ENCODE results near the gene SAA1. TPM values are rescaled to one million over a fixed set of nuclear protein-coding genes. Genes with fewer than 3 reads are reported as not detected.
"Not testable (repeated sequence)": the region's sequence is repeated elsewhere in the genome, so short reads cannot be mapped to it uniquely, and the experiment has no call there.

SAA1 gene
- total and polyA plus RNA-seq, 2 donors (not counting 3 experiments of a cell fraction or from before 2014, with no cell fraction given) = not detected

DNA sequence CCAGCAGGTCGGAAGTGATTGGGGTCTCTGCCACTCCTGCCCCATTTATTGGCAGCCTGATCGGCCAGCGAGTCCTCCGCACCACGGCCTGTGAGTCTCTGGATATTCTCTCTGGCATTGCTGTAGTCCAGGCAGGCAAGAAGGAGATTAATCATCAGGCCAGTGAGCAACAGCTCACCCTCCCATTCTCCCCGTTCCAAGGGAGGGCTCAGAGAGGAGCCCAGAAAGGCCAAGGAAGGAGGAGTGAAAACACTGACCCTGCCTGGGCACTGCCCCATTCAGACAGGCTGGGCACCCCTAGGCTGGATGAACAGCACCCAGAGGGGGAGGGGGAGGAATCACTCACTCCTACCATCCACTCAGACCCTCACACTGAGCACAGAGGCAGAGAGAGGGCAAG is 20.7 kb upstream of the SAA1 start:
- Histone ChIP-seq H2AFZ (ENCODE audit: low read depth, low read length) (no peak overlapping the region), H3K36me3 (ENCODE audit: control insufficient read depth in 2 of 2, extremely low read depth in 1 of 2, insufficient read depth in 2 of 2, low read length in 2 of 2) (no peaks in the 10 kb centered on the region), H3K79me2 (ENCODE audit: control insufficient read depth, insufficient read depth, low read length) (no peaks in the 10 kb centered on the region), H3K27me3 (ENCODE audit: control insufficient read depth in 2 of 2, insufficient read depth in 2 of 2, low read length in 2 of 2) (peaks cover 2 to 5% of the 10 kb centered on the region in 2 experiments), H4K20me1 (replicated peaks; ENCODE audit: control insufficient read depth, extremely low read depth, insufficient read depth, low read length) (no peaks in the 10 kb centered on the region), H3K4me2 (ENCODE audit: insufficient read depth, low read length) (no peak overlapping the region), H3K9me1 (replicated peaks; ENCODE audit: control insufficient read depth, extremely low read depth, insufficient read depth, low read length) (no peaks in the 10 kb centered on the region), H3K4me3 (replicated peaks in 1 of 3; ENCODE audit: insufficient read depth in 1 of 3, low read depth in 1 of 3, low read length in 3 of 3) (no peak overlapping the region), H3K9me3 (replicated peaks; ENCODE audit: control insufficient read depth, insufficient read depth, low read length) (no peaks in the 10 kb centered on the region), H3K9ac (replicated peaks; ENCODE audit: extremely low read depth, insufficient read depth, low read length) (no peak overlapping the region), H3K27ac (ENCODE audit: insufficient read depth, low read depth, low read length) (no peak overlapping the region), H3K4me1 (ENCODE audit: control insufficient read depth, extremely low read depth, insufficient read depth, low read length) (no peaks in the 10 kb centered on the region)
- DNase-seq (ENCODE audit: low read depth, low spot score) (no peak), FAIRE-seq (no peak)
- BruUV-seq (replicated peaks) = no TSS peak
- dilution Hi-C loops (cut with MboI; ENCODE audit: extremely low pct_ligation_motif_present, low sequenced_read_pairs) = no loop called here
- CTCF ChIA-PET = no interaction called here
- TF ChIP-seq EZH2 (IDR thresholded peaks at IDR 0.05; ENCODE audit: borderline replicate concordance, low read depth, low read length, severe bottlenecking) (no peak), FOS (IDR thresholded peaks at IDR 0.05; ENCODE audit: borderline replicate concordance, insufficient read depth, low read length) (no peak), MYC (IDR thresholded peaks at IDR 0.05; ENCODE audit: low read depth, low read length) (no peak), JUN (IDR thresholded peaks at IDR 0.05; ENCODE audit: borderline replicate concordance, insufficient read depth, insufficient read length, low read depth) (no peak), POLR2AphosphoS5 (IDR thresholded peaks at IDR 0.05; ENCODE audit: insufficient read depth, low read depth, low read length) (no peak), CTCF (IDR thresholded peaks at IDR 0.05; ENCODE audit: extremely low read depth in 1 of 2, insufficient read depth in 1 of 2, low read depth in 1 of 2, low read length in 2 of 2) (no peak)
- TF ChIP-seq, protein P1, sequence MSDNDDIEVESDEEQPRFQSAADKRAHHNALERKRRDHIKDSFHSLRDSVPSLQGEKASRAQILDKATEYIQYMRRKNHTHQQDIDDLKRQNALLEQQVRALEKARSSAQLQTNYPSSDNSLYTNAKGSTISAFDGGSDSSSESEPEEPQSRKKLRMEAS (IDR thresholded peaks at IDR 0.05; ENCODE audit: insufficient read depth, insufficient read length) = no peak
- intact Hi-C loops (cut with micrococcal nuclease) = loop anchor here (10.0 kb wide), 1 partner anchor 279 kb away; the partner anchor contains the start of gene TSG101
- POLR2A ChIA-PET = no interaction called here

DNA sequence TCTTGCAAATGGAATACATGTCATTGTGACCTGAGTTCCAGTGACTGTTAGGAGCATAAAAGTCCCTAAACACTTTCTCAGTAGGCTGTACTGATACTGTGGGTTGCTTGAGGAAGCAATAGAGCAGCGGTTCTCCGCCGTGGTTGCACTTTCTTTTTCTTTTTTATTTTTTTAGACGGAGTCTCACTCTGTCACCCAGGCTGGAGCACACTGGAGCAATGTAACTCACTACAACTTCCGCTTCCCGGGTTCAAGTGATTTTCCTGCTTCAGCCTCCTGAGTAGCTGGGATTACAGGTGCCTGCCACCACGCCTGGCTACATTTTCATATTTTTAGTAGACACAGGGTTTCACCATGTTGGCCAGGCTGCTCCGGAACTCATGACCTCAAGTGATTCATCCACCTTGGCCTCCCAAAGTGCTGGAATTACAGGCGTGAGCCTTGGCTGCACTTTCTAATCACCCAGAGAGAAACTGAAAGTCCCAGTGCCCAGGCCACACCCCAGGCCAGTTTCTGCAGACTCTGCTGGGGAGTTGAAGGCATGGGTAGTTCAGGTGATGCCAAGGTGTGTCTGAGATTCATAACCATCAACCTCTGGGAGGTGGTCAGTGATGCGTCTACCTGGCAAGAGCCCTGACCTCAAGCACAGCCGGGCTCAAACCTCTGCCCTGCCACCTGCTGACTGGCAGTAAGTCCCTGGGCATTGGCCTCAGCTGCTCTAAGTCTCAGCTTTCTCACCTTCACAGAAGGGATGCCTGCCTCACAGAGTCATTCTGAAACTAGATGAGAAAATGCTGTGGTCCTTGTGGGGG is 19.5 kb upstream of the SAA1 start:
- H3K9me1 ChIP-seq (replicated peaks; ENCODE audit: control insufficient read depth, extremely low read depth, insufficient read depth, low read length); dilution Hi-C loops (cut with MboI; ENCODE audit: extremely low pct_ligation_motif_present, low sequenced_read_pairs); H3K9me3 ChIP-seq (replicated peaks; ENCODE audit: control insufficient read depth, insufficient read depth, low read length); H3K9ac ChIP-seq (replicated peaks; ENCODE audit: extremely low read depth, insufficient read depth, low read length); H3K27me3 ChIP-seq (ENCODE audit: control insufficient read depth in 2 of 2, insufficient read depth in 2 of 2, low read length in 2 of 2); CTCF ChIA-PET; H4K20me1 ChIP-seq (replicated peaks; ENCODE audit: control insufficient read depth, extremely low read depth, insufficient read depth, low read length); H3K36me3 ChIP-seq (ENCODE audit: control insufficient read depth in 2 of 2, extremely low read depth in 1 of 2, insufficient read depth in 2 of 2, low read length in 2 of 2); H3K4me1 ChIP-seq (ENCODE audit: control insufficient read depth, extremely low read depth, insufficient read depth, low read length); BruUV-seq (replicated peaks); H3K4me2 ChIP-seq (ENCODE audit: insufficient read depth, low read length); H3K27ac ChIP-seq (ENCODE audit: insufficient read depth, low read depth, low read length); POLR2A ChIA-PET; H3K4me3 ChIP-seq (replicated peaks in 1 of 3; ENCODE audit: insufficient read depth in 1 of 3, low read depth in 1 of 3, low read length in 3 of 3); H2AFZ ChIP-seq (ENCODE audit: low read depth, low read length); H3K79me2 ChIP-seq (ENCODE audit: control insufficient read depth, insufficient read depth, low read length); DNase-seq (ENCODE audit: low read depth, low spot score): not testable (repeated sequence)
- intact Hi-C loops (cut with micrococcal nuclease) = loop anchor here (10.0 kb wide), 1 partner anchor 278 kb away; the partner anchor contains the start of gene TSG101
- peak; percentile 59 for FAIRE-seq

DNA sequence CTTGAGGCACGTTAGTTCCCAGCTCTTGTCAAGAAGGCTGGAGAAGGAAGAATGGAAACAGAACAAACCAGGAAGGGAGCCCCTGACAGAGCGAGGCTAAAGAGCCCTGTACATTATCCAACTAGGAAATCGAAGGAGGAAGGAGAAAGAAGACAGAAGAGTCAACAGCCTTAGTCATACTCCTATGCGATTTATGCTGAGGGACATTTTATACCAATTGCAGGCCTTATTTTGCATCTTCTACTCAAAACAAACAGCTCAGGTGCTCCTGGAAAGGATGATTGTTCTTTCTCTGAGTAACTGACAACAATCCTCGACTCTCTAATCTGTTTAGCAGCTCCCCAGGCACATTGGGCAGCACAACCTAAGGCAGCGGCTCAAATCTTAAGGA is 18.9 kb upstream of the SAA1 start:
- H4K20me1 ChIP-seq (replicated peaks; ENCODE audit: control insufficient read depth, extremely low read depth, insufficient read depth, low read length); H2AFZ ChIP-seq (ENCODE audit: low read depth, low read length); BruUV-seq (replicated peaks); H3K9me1 ChIP-seq (replicated peaks; ENCODE audit: control insufficient read depth, extremely low read depth, insufficient read depth, low read length); H3K4me2 ChIP-seq (ENCODE audit: insufficient read depth, low read length); CTCF ChIA-PET; dilution Hi-C loops (cut with MboI; ENCODE audit: extremely low pct_ligation_motif_present, low sequenced_read_pairs); DNase-seq (ENCODE audit: low read depth, low spot score); H3K9me3 ChIP-seq (replicated peaks; ENCODE audit: control insufficient read depth, insufficient read depth, low read length); POLR2A ChIA-PET; H3K36me3 ChIP-seq (ENCODE audit: control insufficient read depth in 2 of 2, extremely low read depth in 1 of 2, insufficient read depth in 2 of 2, low read length in 2 of 2); H3K27ac ChIP-seq (ENCODE audit: insufficient read depth, low read depth, low read length); FAIRE-seq; H3K4me3 ChIP-seq (replicated peaks in 1 of 3; ENCODE audit: insufficient read depth in 1 of 3, low read depth in 1 of 3, low read length in 3 of 3); H3K79me2 ChIP-seq (ENCODE audit: control insufficient read depth, insufficient read depth, low read length); H3K4me1 ChIP-seq (ENCODE audit: control insufficient read depth, extremely low read depth, insufficient read depth, low read length); H3K9ac ChIP-seq (replicated peaks; ENCODE audit: extremely low read depth, insufficient read depth, low read length); H3K27me3 ChIP-seq (ENCODE audit: control insufficient read depth in 2 of 2, insufficient read depth in 2 of 2, low read length in 2 of 2): not testable (repeated sequence)
- intact Hi-C loops (cut with micrococcal nuclease) = loop anchor here (10.0 kb wide), 1 partner anchor 278 kb away; the partner anchor contains the start of gene TSG101
